ENCODE results near the gene GMPS.
"Not testable (repeated sequence)": the region's sequence is repeated elsewhere in the genome, so short reads cannot be mapped to it uniquely, and the experiment has no call there.

Gene GMPS

DNA sequence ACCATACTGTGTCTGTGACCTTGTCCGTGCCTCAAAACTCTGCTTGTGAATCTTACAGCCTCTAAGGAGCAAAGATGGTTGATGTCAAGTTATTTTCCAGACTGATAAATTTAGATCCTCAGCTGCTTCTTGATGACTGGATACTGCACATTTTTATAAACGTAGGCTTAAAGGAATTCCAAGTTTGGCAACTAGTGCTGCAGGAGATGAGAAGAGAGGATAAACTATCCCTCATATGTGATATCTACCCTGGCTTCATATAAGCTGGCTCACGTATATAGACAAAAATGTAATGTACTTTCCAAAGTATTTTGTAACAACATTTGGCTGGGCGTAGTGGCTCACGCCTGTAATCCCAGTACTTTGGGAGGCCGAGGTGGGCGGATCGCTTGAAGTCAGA is 89.6 kb downstream of the GMPS start:
- Histone ChIP-seq H3K27ac (no peak overlapping the region), H3K79me2 (ENCODE audit: insufficient read depth, low read depth) (no peaks in the 10 kb centered on the region), H3K36me3 (ENCODE audit: insufficient read depth) (no peaks in the 10 kb centered on the region), H2AFZ (ENCODE audit: low read depth) (no peak overlapping the region), H3K9ac (no peak overlapping the region), H3K4me2 (no peak overlapping the region), H3K4me3 (IDR thresholded peaks at IDR 0.05; ENCODE audit: insufficient read depth, low read depth, low read length) (no peak overlapping the region), H3K27me3 (ENCODE audit: insufficient read depth, low read depth) (no peaks in the 10 kb centered on the region), H3K4me1 (ENCODE audit: low read depth, poor library complexity, severe bottlenecking) (peaks cover 15% of the 10 kb centered on the region), H4K20me1 (ENCODE audit: insufficient read depth) (no peaks in the 10 kb centered on the region)
- TF ChIP-seq, protein P1, sequence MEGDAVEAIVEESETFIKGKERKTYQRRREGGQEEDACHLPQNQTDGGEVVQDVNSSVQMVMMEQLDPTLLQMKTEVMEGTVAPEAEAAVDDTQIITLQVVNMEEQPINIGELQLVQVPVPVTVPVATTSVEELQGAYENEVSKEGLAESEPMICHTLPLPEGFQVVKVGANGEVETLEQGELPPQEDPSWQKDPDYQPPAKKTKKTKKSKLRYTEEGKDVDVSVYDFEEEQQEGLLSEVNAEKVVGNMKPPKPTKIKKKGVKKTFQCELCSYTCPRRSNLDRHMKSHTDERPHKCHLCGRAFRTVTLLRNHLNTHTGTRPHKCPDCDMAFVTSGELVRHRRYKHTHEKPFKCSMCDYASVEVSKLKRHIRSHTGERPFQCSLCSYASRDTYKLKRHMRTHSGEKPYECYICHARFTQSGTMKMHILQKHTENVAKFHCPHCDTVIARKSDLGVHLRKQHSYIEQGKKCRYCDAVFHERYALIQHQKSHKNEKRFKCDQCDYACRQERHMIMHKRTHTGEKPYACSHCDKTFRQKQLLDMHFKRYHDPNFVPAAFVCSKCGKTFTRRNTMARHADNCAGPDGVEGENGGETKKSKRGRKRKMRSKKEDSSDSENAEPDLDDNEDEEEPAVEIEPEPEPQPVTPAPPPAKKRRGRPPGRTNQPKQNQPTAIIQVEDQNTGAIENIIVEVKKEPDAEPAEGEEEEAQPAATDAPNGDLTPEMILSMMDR (conservative IDR thresholded peaks at IDR 0.05; ENCODE audit: low read depth, low read length), result no peak

DNA sequence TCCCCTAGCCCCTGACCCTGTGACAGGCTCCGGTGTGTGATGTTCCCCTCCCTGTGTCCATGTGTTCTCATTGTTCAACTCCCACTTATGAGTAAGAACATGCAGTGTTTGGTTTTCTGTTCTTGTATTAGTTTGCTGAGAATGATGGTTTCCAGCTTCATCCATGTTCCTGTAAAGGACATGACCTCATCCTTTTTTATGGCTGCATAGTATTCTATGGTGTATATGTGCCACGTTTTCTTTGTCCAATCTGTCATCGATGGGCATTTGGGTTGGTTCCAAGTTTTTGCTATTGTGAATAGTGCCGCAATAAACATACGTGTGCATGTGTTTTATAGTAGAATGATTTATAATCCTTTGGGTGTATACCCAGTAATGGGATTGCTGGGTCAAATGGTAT is 90.6 kb downstream of the GMPS start:
- not testable (repeated sequence) for H3K4me2 ChIP-seq; H2AFZ ChIP-seq (ENCODE audit: low read depth); H4K20me1 ChIP-seq (ENCODE audit: insufficient read depth); H3K27ac ChIP-seq; H3K36me3 ChIP-seq (ENCODE audit: insufficient read depth); H3K79me2 ChIP-seq (ENCODE audit: insufficient read depth, low read depth); H3K4me3 ChIP-seq (IDR thresholded peaks at IDR 0.05; ENCODE audit: insufficient read depth, low read depth, low read length); H3K9ac ChIP-seq; H3K27me3 ChIP-seq (ENCODE audit: insufficient read depth, low read depth)
- peaks cover 15% of the 10 kb centered on the region for H3K4me1 ChIP-seq (ENCODE audit: low read depth, poor library complexity, severe bottlenecking)

DNA sequence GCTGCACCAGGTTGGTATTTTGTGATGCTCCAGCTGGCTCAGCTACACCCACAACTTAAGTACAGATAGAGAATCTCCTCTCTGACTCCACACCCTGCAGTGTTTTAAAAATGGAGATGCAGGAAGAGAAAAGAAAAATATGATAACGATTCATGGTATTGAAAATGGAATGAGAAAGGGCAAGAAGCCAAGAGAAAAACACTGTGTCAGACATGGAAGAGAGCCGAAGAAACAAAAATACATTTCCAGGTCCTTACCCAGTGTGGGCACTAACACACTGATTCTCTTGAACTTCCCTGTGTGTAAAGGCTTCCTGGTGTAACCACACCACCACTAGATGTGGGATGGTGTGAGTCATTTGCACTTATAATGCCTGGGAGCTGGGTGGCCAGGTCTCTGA is 93.1 kb downstream of the GMPS start:
- Histone ChIP-seq H3K79me2 (ENCODE audit: insufficient read depth, low read depth) (no peaks in the 10 kb centered on the region), H3K27me3 (ENCODE audit: insufficient read depth, low read depth) (no peaks in the 10 kb centered on the region), H4K20me1 (ENCODE audit: insufficient read depth) (no peaks in the 10 kb centered on the region), H3K27ac (no peak overlapping the region), H3K9ac (no peak overlapping the region), H3K36me3 (ENCODE audit: insufficient read depth) (no peaks in the 10 kb centered on the region), H3K4me2 (no peak overlapping the region), H2AFZ (ENCODE audit: low read depth) (no peak overlapping the region), H3K4me1 (ENCODE audit: low read depth, poor library complexity, severe bottlenecking) (peaks cover 2% of the 10 kb centered on the region), H3K4me3 (IDR thresholded peaks at IDR 0.05; ENCODE audit: insufficient read depth, low read depth, low read length) (no peak overlapping the region)
- TF ChIP-seq, protein P1 (conservative IDR thresholded peaks at IDR 0.05; ENCODE audit: low read depth, low read length), result no peak

DNA sequence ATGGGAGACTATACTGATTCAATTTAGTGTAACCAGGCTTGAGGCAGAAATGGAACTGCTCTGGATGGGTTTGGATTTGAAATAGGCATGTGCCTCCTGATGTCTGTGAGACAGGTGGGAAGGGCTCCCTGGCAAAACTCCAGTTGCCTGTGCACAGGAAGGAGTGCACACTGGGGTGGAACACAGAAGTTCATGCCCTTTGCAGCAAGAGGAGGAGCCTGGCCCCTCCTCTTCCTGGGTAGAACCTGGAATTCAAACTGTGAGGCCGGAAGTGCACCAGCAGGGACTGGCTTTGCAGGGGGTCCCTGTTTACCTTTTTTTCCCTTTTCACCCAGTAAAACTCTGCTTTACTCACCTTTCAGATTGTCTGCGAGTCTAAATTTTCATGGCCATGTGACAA is 99.9 kb downstream of the GMPS start:
- H3K79me2 ChIP-seq (ENCODE audit: insufficient read depth, low read depth), result no peaks in the 10 kb centered on the region
- no peaks in the 10 kb centered on the region for H4K20me1 ChIP-seq (ENCODE audit: insufficient read depth)
- no peak overlapping the region for H3K4me3 ChIP-seq (IDR thresholded peaks at IDR 0.05; ENCODE audit: insufficient read depth, low read depth, low read length)
- no peaks in the 10 kb centered on the region for H3K4me1 ChIP-seq (ENCODE audit: low read depth, poor library complexity, severe bottlenecking)
- no peak overlapping the region for H3K27ac ChIP-seq
- H3K36me3 ChIP-seq (ENCODE audit: insufficient read depth), result no peaks in the 10 kb centered on the region
- H3K4me2 ChIP-seq, result no peak overlapping the region
- H3K9ac ChIP-seq, result no peak overlapping the region
- no peaks in the 10 kb centered on the region for H3K27me3 ChIP-seq (ENCODE audit: insufficient read depth, low read depth)
- TF ChIP-seq, protein P1 (conservative IDR thresholded peaks at IDR 0.05; ENCODE audit: low read depth, low read length), result no peak
- H2AFZ ChIP-seq (ENCODE audit: low read depth), result no peak overlapping the region

DNA sequence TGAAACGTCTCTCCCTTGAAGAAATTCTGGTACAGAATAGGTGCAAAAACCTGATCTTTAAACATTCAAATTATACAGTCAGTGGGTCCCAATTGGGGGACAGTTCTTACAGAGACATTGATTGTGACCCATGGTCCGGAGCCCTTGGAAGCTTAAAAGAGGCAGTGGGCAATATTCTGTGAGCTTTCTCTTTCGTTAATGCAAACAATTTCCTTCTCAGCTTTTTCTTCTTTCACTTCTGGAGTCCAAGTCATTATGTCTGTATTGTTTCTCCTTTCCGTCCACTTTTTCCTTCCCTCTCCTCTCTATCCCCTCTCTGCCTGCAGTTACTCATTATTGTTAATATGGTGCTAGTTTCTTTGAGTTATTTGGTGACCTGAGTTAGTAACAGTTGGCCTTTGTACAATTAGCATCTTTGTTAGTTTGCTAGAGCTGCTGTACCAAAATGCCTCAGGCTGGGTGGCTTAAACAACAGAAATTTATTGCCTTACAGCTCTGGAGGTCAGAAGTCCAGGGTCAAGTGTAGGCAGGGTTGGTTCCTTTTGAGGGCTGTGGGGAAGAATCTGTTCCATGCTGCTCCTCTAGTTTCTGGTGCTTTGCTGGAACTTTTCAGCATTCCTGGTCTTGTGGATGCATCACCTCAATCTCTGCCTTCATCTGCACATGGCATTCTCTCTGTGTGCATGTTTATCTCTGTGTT is 102.6 kb downstream of the GMPS start:
- no peaks in the 10 kb centered on the region for H3K27me3 ChIP-seq (ENCODE audit: insufficient read depth, low read depth)

More for the DNA sequence above, 102.6 kb downstream of the GMPS start:
- H3K79me2 ChIP-seq (ENCODE audit: insufficient read depth, low read depth), result no peaks in the 10 kb centered on the region
- no peak overlapping the region for H3K27ac ChIP-seq
- no peak overlapping the region for H3K4me2 ChIP-seq
- no peaks in the 10 kb centered on the region for H3K4me1 ChIP-seq (ENCODE audit: low read depth, poor library complexity, severe bottlenecking)
- H3K36me3 ChIP-seq (ENCODE audit: insufficient read depth), result no peaks in the 10 kb centered on the region
- H2AFZ ChIP-seq (ENCODE audit: low read depth), result no peak overlapping the region
- H3K9ac ChIP-seq, result no peak overlapping the region
- no peaks in the 10 kb centered on the region for H4K20me1 ChIP-seq (ENCODE audit: insufficient read depth)
- TF ChIP-seq, protein P1 (conservative IDR thresholded peaks at IDR 0.05; ENCODE audit: low read depth, low read length), result no peak
- H3K4me3 ChIP-seq (IDR thresholded peaks at IDR 0.05; ENCODE audit: insufficient read depth, low read depth, low read length), result no peak overlapping the region

Data from KMS-11 (cell line).